ENCODE data around the gene COMMD8. TPM values are rescaled to one million over a fixed set of nuclear protein-coding genes. Genes with fewer than 3 reads are reported as not detected.

COMMD8 gene
- total and polyA plus RNA-seq, 10 of the 15 experiments (the other 5 are each of a cell fraction or from before 2014, with no cell fraction given) = 27.6 to 156 (median 48.4) TPM

- TF ChIP-seq PAX5 (IDR thresholded peaks at IDR 0.05; ENCODE audit: borderline replicate concordance, low read depth, low read length) (no peak), CBFB (IDR thresholded peaks at IDR 0.05; ENCODE audit: low read depth) (no peak), BACH1 (IDR thresholded peaks at IDR 0.05; ENCODE audit: borderline replicate concordance) (peak; percentile 44; the same call in 1 of the 2 replicates), WRNIP1 (IDR thresholded peaks at IDR 0.05; ENCODE audit: borderline replicate concordance, low read depth, low read length) (0 out of 2 replicates have a peak, but pooled peaks have one; percentile 62), EGR1 (IDR thresholded peaks at IDR 0.05; ENCODE audit: borderline replicate concordance in 1 of 2, low read depth in 2 of 2, low read length in 2 of 2) (0 out of 3 replicates have a peak, but pooled peaks of 1 of the 2 experiments have one; percentile 19), KDM1A (IDR thresholded peaks at IDR 0.05; ENCODE audit: borderline replicate concordance) (no peak), DPF2 (IDR thresholded peaks at IDR 0.05) (peak; percentile 91), BMI1 (IDR thresholded peaks at IDR 0.05; ENCODE audit: borderline replicate concordance) (peak; percentile 92), CBX5 (IDR thresholded peaks at IDR 0.05; ENCODE audit: low read depth) (no peak), CREB1 (IDR thresholded peaks at IDR 0.05; ENCODE audit: low read depth) (no peak), ZBTB33 (IDR thresholded peaks at IDR 0.05) (no peak), RELA (IDR thresholded peaks at IDR 0.05; ENCODE audit: borderline replicate concordance, partially characterized antibody) (peak; percentile 96), SIX5 (IDR thresholded peaks at IDR 0.05; ENCODE audit: low read depth, low read length, severe bottlenecking) (no peak), NFXL1 (IDR thresholded peaks at IDR 0.05; ENCODE audit: borderline replicate concordance) (no peak), RUNX3 (IDR thresholded peaks at IDR 0.05; ENCODE audit: low read length) (no peak; the same call in 1 of the 2 replicates), ZNF24 (IDR thresholded peaks at IDR 0.05) (no peak), MXI1 (IDR thresholded peaks at IDR 0.05; ENCODE audit: low read depth, low read length) (peak; percentile 98), TARDBP (IDR thresholded peaks at IDR 0.05; ENCODE audit: borderline replicate concordance) (0 out of 2 replicates have a peak, but pooled peaks have one; percentile 27), TAF1 (IDR thresholded peaks at IDR 0.05; ENCODE audit: borderline replicate concordance, low read depth, low read length) (peak; percentile 51; the same call in 1 of the 2 replicates), SMC3 (IDR thresholded peaks at IDR 0.05; ENCODE audit: borderline replicate concordance, low read length) (0 out of 2 replicates have a peak, but pooled peaks have one; percentile 31)
- TF ChIP-seq, protein P1, sequence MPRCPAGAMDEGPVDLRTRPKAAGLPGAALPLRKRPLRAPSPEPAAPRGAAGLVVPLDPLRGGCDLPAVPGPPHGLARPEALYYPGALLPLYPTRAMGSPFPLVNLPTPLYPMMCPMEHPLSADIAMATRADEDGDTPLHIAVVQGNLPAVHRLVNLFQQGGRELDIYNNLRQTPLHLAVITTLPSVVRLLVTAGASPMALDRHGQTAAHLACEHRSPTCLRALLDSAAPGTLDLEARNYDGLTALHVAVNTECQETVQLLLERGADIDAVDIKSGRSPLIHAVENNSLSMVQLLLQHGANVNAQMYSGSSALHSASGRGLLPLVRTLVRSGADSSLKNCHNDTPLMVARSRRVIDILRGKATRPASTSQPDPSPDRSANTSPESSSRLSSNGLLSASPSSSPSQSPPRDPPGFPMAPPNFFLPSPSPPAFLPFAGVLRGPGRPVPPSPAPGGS (IDR thresholded peaks at IDR 0.05; ENCODE audit: borderline replicate concordance, insufficient read depth, low read depth, low read length, poor library complexity, severe bottlenecking) = no peak
- TF ChIP-seq, protein P2, sequence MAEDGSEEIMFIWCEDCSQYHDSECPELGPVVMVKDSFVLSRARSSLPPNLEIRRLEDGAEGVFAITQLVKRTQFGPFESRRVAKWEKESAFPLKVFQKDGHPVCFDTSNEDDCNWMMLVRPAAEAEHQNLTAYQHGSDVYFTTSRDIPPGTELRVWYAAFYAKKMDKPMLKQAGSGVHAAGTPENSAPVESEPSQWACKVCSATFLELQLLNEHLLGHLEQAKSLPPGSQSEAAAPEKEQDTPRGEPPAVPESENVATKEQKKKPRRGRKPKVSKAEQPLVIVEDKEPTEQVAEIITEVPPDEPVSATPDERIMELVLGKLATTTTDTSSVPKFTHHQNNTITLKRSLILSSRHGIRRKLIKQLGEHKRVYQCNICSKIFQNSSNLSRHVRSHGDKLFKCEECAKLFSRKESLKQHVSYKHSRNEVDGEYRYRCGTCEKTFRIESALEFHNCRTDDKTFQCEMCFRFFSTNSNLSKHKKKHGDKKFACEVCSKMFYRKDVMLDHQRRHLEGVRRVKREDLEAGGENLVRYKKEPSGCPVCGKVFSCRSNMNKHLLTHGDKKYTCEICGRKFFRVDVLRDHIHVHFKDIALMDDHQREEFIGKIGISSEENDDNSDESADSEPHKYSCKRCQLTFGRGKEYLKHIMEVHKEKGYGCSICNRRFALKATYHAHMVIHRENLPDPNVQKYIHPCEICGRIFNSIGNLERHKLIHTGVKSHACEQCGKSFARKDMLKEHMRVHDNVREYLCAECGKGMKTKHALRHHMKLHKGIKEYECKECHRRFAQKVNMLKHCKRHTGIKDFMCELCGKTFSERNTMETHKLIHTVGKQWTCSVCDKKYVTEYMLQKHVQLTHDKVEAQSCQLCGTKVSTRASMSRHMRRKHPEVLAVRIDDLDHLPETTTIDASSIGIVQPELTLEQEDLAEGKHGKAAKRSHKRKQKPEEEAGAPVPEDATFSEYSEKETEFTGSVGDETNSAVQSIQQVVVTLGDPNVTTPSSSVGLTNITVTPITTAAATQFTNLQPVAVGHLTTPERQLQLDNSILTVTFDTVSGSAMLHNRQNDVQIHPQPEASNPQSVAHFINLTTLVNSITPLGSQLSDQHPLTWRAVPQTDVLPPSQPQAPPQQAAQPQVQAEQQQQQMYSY (CRISPR knock-in tag; IDR thresholded peaks at IDR 0.05) = no peak
- TF ChIP-seq, protein P3, sequence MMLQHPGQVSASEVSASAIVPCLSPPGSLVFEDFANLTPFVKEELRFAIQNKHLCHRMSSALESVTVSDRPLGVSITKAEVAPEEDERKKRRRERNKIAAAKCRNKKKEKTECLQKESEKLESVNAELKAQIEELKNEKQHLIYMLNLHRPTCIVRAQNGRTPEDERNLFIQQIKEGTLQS (IDR thresholded peaks at IDR 0.05; ENCODE audit: borderline replicate concordance, extremely low read depth, low read depth, low read length) = peak; percentile 96
These were observed at the start of gene COMMD8 (continued) for GRCh38 chr4:47463235-47463956.
